GM18505 (cell line): ENCODE measurements around the gene PDZRN4.

Source experiments
- ATAC-seq: cut with Tn5 transposase; IDR thresholded peaks from one replicate; pipeline ENCODE4 v1.9.1; 2021; ENCODE audit not compliant: unreplicated experiment
- POLR2A ChIP-seq: IDR thresholded peaks from 4 replicates; pipeline ENCODE4 v1.6.1; 2011; ENCODE audit warnings: borderline replicate concordance; ENCODE audit not compliant: insufficient read depth, insufficient read length; ENCODE audit errors: extremely low read depth

The PDZRN4 gene

DNA sequence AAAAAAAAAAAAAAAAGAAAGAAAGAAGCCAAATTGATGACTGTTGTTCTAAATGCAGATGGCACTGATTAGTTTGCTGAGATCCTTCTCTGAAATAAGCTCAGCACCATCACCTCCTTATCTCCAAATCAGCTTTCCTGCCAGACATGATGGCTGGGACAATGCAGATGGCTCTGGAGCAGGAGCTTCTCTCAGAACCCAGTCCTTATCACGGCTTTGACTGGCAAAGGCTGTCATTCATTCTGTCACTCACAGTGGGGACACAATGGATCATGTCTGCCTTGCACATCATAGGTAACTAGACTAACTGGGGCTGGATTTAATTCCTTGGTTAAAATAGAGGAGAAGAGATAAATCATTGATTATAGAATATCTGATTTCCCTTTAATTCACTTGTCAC is 146.3 kb downstream of the PDZRN4 start:
- TF ChIP-seq POLR2A: no peak
- no peak for ATAC-seq

DNA sequence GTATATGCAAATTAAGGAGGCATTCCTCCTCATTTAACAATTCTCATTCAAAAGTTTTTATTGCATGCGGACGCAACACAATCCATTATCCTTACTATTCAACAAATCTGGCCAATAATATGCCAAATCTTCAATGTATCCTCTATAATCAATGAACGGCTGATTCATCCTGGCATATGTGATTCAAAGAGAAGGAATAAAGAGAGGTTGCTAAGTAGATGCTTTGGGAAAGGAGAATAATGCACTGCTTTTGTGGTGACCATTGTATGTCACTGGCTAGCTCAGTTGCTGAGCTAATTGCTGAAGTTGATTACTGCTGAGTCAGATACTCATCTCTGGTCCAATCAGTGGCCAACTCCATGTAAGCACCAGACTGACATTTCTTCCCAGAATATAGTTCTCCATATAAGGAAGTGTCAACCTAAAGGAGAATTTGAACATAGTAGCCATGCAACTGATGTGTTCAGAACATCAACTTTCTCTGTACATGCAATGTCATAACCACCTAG is 148.0 kb downstream of the PDZRN4 start:
- ATAC-seq: no peak
- TF ChIP-seq POLR2A: no peak

DNA sequence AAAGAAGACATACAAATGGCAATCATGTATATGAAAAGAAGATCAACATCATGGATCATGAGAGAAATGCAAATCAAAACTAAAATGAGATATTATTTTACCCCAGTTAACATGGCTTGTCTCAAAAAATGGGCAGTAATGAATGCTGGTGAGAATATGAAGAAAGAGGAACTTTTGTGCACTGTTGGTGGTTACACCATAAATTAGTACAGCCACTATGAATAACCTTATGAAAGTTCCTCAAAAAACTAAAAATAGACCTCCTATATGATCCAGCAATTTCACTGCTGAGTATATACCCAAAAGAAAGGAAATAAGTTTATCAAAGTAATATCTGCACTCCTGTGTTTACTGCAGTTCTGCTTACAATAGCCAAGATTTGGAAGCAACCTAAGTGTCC is 151.7 kb downstream of the PDZRN4 start:
- ATAC-seq: no peak
- no peak for TF ChIP-seq POLR2A

GRCh38 chr12:41344776-41345470 is 156.8 kb downstream of the PDZRN4 start:
- no peak for ATAC-seq
- TF ChIP-seq POLR2A: no peak

DNA sequence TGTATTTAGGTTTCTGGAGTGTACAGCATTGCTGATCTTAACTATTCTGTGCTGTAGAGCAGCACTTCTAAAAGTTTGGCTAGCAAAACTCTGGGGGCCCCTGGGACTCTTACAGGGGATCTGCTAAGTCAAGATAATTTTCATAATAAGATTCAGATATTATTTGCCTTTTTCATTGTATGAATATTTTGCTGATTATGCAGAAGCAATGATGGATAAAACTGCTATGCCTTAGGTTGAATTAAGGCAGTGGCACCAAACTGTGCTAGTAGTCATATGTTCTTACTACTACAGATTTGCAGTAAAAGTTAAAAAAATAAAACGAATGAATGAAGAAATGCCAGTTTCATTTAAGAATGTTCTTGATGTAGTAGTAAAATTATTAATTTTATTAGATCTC is 160.1 kb downstream of the PDZRN4 start:
- ATAC-seq: no peak

GRCh38 chr12:41356181-41356580 is 168.1 kb downstream of the PDZRN4 start:
- no peak for TF ChIP-seq POLR2A
- no peak for ATAC-seq

More for the DNA sequence above, 160.1 kb downstream of the PDZRN4 start:
- TF ChIP-seq POLR2A: no peak

GRCh38 chr12:41361738-41362137 is 173.6 kb downstream of the PDZRN4 start:
- ATAC-seq: no peak
- no peak for TF ChIP-seq POLR2A

GRCh38 chr12:41362510-41362909 is 174.4 kb downstream of the PDZRN4 start:
- TF ChIP-seq POLR2A: no peak
- ATAC-seq: no peak

GRCh38 chr12:41362931-41363330 is 174.8 kb downstream of the PDZRN4 start:
- ATAC-seq: no peak

DNA sequence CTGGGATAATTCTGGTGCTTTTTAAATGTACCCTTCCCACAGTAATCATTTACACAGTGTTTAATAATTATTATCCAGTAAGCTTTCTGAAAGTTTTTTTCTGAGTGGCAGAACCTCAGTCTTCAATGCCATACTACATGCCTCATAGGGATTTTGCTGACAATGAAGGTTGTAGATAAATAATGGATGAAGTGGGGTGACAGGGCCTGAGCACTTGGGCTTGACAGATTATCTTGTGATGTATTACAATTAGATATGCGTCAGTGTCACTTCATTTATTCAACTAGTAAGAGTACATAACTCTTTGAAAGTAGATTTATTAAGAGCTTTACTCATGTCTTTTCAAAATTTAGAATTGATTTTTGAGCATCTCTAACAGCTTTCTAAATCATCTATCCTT is 176.1 kb downstream of the PDZRN4 start:
- no peak for ATAC-seq
- TF ChIP-seq POLR2A: no peak

More at GRCh38 chr12:41362931-41363330, 174.8 kb downstream of the PDZRN4 start:
- no peak for TF ChIP-seq POLR2A

GRCh38 chr12:41365653-41366171 is 177.6 kb downstream of the PDZRN4 start:
- TF ChIP-seq POLR2A: no peak
- no peak for ATAC-seq

GRCh38 chr12:41367726-41368405 is 179.7 kb downstream of the PDZRN4 start:
- no peak for ATAC-seq
- no peak for TF ChIP-seq POLR2A

DNA sequence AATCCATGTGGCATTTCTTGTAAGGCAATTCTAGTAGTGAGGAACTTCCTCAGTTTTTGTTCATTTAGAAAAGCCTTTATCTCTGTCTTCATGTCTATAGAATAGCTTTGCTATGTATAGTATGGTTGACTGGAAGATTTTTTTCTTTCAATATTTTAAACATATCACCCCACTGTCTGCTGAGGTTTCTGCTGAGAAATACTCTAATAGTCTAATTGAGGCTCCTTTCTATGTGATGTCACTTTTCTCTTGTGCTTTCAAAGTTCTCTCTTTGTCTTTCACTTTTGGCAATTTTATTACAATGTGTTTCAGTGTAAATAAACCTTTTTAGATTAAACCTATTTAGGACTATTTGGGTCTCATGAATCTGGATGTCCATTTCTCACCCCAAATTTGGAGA is 192.8 kb downstream of the PDZRN4 start:
- ATAC-seq: no peak
- no peak for TF ChIP-seq POLR2A

DNA sequence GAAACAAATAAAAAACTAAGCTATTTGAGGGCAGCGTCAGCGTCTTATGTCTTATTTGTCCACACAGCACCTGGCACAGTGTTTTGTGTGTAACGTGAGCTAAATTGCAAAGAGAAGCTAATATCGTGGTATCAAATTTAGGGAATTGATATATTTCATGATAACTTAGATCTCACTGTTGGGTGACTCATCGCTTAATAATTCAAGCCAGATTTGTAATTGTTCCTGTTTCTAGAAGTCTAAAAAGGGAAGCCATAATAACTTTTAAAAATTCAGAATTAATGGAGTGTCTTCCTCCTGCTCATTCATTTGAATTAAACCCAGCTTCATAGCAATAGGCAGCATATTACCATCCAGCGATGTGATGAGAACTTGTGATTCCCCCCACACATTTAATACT is 214.7 kb downstream of the PDZRN4 start:
- no peak for ATAC-seq
- TF ChIP-seq POLR2A: no peak
